ENCODE measurements around the gene CD6.
A peak's percentile ranks its signal among the peaks of the same experiment; 100 is the strongest.

Gene CD6

GRCh38 chr11:60971520-60971919 lies at the start of gene CD6:
Gene CD6 (plus strand): TSS chr11:60971680. CDS start chr11:60971866, 186 bp downstream.
- H3K4me3 ChIP-seq (ENCODE audit: low read depth, low read length) = peak within 1 kb of the TSS; percentile 52
- no peak for TF ChIP-seq CTCF (IDR thresholded peaks at IDR 0.05; ENCODE audit: borderline replicate concordance, insufficient read depth, low read depth, low read length)

- no peak overlapping the region for H3K4me3 ChIP-seq (ENCODE audit: low read depth, low read length)
- no peak for TF ChIP-seq CTCF (IDR thresholded peaks at IDR 0.05; ENCODE audit: borderline replicate concordance, insufficient read depth, low read depth, low read length)
These were observed 49.6 kb upstream of the CD6 start for GRCh38 chr11:60921777-60922335.

- H3K4me3 ChIP-seq (ENCODE audit: low read depth, low read length) = no peak overlapping the region
- TF ChIP-seq CTCF (IDR thresholded peaks at IDR 0.05; ENCODE audit: borderline replicate concordance, insufficient read depth, low read depth, low read length) = no peak
These were observed 48.6 kb upstream of the CD6 start for GRCh38 chr11:60922906-60923305.

GRCh38 chr11:60923326-60923725 lies 48.2 kb upstream of the CD6 start:
- no peak for TF ChIP-seq CTCF (IDR thresholded peaks at IDR 0.05; ENCODE audit: borderline replicate concordance, insufficient read depth, low read depth, low read length)

GRCh38 chr11:60923800-60924109 lies 47.7 kb upstream of the CD6 start:
- peak overlapping the region; percentile 60 for H3K4me3 ChIP-seq (ENCODE audit: low read depth, low read length)
- no peak for TF ChIP-seq CTCF (IDR thresholded peaks at IDR 0.05; ENCODE audit: borderline replicate concordance, insufficient read depth, low read depth, low read length)

More at GRCh38 chr11:60923326-60923725, 48.2 kb upstream of the CD6 start:
- no peak overlapping the region for H3K4me3 ChIP-seq (ENCODE audit: low read depth, low read length)

GRCh38 chr11:60924110-60924905 lies 47.2 kb upstream of the CD6 start, which contains the start of gene TMEM132A:
Gene TMEM132A (plus strand): TSS chr11:60924460. CDS start chr11:60924634, 174 bp downstream.
- no peak for TF ChIP-seq CTCF (IDR thresholded peaks at IDR 0.05; ENCODE audit: borderline replicate concordance, insufficient read depth, low read depth, low read length)
- H3K4me3 ChIP-seq (ENCODE audit: low read depth, low read length) = peak within 1 kb of the TSS; percentile 60

Data from GM12875 (cell line).